GM18505 (cell line): ENCODE results near the gene ATP8B3.

ENCODE experiments used
- ATAC-seq: cut with Tn5 transposase; IDR thresholded peaks from one replicate; pipeline ENCODE4 v1.9.1; 2021; ENCODE audit not compliant: unreplicated experiment
- POLR2A ChIP-seq: IDR thresholded peaks from 4 replicates; pipeline ENCODE4 v1.6.1; 2011; ENCODE audit warnings: borderline replicate concordance; ENCODE audit not compliant: insufficient read depth, insufficient read length; ENCODE audit errors: extremely low read depth

Gene ATP8B3

DNA sequence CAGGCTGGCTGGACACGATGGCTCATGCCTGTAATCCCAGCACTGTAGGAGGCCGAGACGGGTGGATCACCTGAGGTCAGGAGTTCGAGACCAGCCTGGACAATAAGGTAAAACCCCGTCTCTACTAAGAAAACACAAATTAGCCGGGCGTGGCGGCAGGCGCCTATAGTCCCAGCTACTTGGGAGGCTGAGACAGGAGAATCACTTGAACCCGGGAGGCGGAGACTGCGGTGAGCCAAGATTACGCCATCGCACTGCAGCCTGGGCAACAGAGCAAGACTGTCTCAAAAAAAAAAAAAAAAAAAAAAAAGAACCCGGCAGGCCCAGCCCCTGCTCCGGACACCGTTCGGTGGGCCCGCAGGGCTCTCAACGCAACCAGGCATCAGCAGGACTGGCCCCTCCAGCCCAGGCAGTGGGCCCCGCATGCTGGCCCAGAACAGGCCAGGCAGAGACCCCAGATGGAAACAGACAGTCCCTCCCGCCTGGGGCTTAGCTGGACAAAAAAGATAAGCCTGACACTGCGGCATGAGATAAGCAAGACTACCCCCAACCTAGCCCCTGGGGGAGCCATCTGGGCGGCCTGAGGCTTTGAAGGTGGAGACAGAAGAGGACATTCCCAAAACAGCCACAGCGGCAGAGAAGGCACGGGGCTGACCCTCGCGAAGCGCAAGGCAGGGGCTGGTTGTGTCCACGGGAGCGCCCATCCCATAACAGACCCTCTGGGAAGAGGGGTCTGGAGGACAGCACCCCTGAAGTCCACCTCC is 24.6 kb upstream of the ATP8B3 start:
- TF ChIP-seq POLR2A = no peak
- ATAC-seq = no peak

DNA sequence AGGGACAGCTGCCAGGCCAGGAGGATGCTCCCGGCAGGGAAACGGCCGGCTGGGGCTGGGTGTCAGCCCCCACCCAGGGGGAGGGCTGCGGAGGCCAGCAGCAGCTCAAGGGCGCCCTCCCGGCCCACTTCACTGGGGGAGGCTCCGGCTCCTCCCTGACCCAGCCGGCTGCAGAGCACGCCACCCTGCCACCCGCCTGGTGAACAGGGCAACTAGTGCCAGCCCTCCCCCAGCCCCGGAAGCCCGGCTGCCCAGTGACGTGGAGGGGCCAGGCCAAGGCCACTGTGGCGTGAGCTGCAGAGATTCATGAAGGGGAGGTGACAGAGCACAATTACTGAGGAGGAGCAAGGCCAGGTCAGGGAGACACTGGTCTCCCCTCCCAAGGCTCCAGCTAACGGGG is 21.5 kb upstream of the ATP8B3 start:
- TF ChIP-seq POLR2A = no peak
- ATAC-seq = no peak

DNA sequence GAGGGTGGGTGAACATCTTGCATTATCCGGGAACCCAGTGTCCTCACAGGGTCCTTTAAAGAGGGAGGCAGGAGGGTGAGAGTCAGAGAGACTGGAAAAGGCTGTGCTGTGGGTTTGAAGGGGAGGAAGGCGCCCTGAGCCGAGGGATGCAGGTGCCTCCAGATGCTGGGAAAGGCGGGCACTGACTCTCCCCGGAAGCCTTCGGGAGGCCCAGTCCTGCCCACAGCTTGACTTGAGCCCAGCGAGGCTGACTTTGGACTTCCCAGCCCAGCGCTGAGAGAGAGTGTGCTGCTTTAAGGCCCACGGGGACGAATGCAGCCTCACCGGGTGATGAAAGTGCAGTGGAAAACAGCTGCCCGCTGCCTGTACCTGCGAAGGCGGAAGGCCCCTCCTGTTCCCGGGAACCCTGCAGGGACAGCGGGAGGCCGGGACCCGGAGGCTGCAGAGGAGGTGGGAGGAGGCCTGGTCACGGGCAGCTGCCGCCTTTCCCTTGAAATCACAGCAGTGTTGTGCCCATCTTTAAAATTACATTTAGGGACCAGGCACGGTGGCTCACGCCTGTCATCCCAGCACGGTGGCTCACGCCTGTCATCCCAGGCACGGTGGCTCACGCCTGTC is 20.1 kb upstream of the ATP8B3 start:
- no peak for ATAC-seq
- TF ChIP-seq POLR2A = no peak

- no peak for ATAC-seq
- no peak for TF ChIP-seq POLR2A
These were observed 18.9 kb upstream of the ATP8B3 start for GRCh38 chr19:1830978-1831377.

DNA sequence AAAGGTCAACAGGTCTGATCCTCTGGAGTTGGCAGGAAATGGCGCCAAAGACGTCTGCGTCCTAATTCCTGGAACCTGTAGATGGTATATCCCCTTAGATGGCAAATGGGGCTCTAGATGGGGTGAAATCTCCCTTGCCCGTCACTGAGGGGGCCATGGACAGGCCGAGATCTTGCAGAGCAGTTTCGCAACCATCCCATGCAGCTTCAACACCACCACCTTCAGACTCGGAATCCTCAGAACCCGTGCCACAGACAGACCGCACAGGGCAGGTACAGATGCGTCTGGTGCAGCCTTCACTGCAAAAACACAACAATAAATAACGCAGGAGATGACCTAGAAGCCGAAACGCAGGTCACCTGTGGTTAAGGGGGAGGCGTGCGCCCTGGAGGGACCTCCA is 18.5 kb upstream of the ATP8B3 start:
- ATAC-seq = no peak
- TF ChIP-seq POLR2A = no peak

DNA sequence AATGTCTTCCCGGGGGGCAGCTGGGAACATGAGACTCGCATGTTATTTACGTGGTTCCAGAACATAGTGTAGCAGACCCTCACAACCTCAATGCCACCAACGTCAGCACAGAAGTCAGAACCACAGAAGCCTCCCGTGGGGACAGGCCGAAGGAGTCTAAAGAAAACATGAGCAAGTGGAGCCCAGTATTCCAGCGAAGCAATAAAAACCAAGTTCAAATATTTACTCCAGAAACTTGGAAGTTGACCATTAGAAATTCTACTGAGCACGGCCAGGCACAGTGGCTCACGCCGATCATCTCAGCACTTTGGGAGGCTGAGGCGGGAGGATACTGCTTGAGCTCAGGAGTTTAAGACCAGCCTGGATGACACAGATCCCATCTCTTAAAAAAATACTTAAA is 17.9 kb upstream of the ATP8B3 start:
- no peak for TF ChIP-seq POLR2A

DNA sequence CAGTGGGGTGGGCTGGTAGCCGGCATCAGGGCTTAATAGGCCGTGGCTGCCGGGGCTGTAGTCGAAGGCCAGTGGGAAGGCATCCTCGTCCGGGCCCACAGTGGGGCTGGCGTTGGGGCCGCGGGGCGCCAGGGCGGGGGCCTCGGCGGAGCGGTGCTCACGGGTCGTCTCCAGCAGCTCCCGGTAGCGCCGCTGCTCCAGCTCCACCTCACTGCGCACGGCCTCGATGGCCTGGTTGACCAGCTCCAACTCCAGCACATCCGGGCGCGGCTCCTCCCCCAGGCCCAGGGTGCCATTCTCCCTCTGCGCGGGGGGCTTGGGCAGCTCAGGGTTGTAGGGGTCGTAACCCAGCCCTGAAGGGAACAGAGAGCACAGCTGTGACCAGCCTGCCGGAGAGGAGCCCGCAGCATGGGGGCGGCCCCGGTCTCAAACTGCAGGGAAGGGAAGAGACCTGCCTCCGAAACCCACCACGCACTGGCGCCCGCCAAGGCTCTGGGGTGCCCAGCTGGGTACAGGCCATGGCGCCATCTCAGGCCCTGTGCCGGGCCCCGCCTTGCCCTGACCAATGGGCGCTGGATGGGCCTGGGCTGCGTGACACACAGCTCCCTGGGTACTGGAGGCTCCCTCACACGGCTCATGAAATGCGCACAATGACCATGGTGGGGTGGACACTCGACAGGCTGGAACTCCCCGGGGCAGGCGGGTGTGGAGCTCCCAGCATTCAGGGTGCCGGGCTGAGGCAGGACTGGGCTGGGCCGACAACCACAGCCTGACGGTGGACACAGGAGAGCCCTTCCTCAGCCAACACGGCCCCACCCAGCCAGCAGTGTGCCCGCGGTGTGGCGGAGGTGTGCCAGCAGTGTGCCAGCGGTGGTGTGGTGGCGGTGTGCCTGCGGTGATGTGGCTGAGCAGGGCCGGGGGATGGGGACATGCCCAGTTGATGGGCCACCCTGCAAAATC is 16.5 kb upstream of the ATP8B3 start:
- no peak for TF ChIP-seq POLR2A
- no peak for ATAC-seq

More for the DNA sequence above, 17.9 kb upstream of the ATP8B3 start:
- ATAC-seq = no peak

DNA sequence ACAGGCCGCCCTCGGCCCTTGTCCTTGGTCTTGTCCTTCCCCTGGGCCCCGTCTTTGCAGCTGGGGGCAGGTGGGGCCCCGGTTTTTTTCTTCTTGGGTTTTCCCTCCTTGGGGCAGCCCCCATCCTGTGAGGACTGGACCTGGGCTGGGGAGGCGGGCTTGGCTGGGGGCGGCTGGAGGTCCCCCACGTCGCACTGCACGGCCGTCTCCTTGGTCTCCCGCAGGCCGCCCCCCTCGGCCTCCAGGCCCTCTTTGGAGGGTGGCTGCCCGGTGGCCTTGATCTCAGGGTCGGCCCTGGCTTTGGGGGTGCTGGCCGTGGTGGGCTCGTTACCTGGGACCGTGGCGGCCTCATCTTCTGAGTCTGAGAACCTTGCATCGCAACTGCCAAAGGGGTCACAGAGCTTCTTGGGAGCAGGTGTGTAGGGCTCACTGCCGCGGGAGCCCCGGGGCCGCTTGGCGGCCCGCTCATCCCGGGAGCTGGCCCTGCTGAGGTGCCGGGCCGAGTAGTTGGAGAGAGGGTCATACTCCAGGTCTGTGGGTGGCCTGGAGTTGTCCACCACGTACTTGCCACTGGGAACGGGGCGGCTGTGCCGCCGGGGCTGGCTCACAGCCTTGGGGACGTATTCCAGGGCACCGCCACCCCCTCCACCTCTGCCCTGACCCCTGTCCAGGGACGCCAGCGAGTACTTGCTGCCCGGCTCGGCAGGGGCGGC is 15.6 kb upstream of the ATP8B3 start:
- no peak for TF ChIP-seq POLR2A
- ATAC-seq = no peak

DNA sequence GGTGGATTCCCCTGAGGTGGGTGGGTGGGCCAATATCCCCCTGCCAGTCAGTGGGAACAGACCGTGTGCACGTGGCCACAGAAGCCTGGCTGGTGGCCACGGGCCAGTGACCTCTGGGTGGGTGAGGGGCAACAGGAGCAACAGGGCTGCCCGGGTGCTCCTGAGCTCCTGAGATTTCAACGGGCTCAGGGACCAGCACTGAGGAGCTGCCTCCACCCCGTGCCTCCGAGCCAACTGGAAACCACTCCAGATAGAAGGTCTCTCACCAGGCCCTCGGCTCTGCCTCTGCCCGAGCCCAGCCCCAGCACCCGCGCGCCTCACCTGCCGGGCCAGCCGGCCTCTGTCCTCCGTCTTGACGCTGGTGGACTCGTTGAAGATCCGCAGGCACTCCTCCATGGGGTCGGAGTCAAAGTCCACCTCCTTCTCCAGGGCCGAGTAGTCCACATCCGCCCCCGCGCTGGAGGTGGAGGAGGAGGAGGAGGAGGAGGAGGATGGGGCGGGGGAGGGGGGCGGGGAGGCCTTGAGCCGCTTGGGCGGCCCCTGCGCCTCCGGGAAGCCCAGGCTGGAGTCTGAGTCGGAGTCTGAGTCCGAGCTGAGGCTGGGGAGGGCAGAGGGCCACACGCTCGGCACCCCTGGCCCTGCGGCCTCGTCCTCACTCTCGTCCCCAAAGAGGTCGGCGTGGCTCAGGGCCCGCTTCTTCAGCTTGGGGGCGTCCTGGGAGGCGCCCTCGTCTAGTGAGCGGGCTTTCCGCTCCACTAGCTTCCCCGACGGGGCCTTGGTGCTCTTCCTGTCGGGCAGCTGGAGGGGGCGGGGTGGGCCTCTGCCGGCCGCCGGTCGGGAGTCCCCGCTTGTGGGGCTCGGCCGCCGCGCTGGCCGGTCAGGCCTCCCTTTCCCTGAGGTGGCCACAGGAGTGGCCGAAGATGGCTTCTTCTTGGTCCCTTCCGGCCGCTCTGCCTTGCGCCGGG is 14.8 kb upstream of the ATP8B3 start:
- no peak for ATAC-seq
- TF ChIP-seq POLR2A = no peak

DNA sequence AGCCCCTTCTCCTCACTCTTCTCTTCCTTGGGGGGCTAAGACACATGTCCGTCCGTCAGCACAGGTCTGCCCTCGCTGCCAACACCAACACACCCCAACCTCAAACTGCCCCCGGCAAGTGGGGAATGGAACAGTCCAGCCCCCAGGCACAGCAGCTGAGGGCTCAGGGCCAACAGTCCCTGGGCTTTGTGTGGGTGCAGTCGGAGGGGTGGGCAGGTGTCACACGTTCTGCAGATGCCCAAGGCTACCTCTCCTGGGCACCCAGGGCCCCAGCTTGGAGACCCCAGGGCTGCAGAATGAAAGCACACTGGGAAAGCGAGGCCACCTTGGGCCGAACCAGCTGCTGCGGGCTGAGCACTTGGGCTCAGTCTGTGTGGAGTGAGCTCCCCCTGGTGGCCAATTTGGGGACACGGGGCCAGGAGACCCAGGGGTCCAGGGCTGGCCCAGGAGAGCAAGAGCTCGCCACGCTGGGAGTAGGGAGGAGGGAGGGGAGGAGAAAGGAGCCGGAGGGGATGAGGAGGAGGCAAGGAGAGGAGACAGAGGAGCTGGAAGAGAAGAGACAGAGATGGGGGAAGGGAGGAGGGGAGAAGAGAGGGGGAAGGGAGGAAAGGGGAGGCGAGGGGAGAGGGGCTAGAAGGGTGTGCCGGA is 14.0 kb upstream of the ATP8B3 start:
- TF ChIP-seq POLR2A = no peak
- no peak for ATAC-seq

GRCh38 chr19:1824252-1824622 is 12.2 kb upstream of the ATP8B3 start:
- ATAC-seq = no peak

GRCh38 chr19:1823539-1824251 is 11.6 kb upstream of the ATP8B3 start:
- ATAC-seq = no peak

More at GRCh38 chr19:1824252-1824622, 12.2 kb upstream of the ATP8B3 start:
- no peak for TF ChIP-seq POLR2A

More at GRCh38 chr19:1823539-1824251, 11.6 kb upstream of the ATP8B3 start:
- no peak for TF ChIP-seq POLR2A
